ENCODE measurements around the gene SLC44A2.
"Not testable (repeated sequence)": the region's sequence is repeated elsewhere in the genome, so short reads cannot be mapped to it uniquely, and the experiment has no call there.

SLC44A2 gene

DNA sequence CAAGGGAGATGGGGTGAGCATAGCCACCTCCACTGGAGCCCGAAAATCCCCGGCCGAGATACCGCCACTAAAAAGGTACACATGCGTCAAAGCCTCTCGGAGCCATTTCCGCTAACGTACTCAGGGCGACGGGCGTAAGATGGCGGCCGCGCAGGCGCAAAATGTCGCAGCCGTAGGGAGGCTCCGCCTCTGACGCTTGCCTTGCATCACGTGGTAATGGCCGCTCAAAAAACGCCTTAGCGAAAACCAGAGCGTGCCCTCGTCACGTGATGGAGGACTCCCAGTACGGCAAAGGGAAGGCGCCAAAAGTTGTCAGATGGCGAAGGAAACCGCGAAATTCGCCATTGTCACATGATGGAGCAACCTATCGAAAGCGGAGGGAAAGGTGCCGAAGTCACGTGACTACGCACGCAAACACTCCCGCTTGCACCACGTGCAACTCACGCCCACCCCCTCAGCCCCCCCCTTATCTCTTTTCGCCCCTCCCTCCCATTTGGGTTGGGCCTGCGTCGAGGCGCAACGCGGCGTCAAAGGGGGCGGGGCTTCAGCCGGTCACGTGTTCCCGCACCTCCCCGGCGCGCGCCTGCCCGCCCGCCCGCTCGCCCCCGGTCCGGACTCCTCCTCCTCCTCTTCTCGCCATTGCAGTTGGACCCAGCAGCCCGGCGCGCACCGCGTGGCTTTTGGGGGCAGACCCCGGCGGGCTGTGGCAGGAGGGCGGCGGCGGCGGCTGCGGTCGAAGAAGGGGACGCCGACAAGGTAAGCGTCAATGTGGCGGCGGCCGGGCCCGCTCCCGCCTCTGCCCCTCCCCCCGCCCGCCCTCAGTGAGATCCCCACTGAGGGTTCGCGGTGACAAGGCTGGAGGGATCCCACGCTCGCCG is 28.6 kb downstream of the SLC44A2 start, which contains the start of gene ILF3:
Gene ILF3 (plus strand): TSS at position 615 of the 878 bp plus-strand sequence. CDS start 16,260 bp downstream, outside the sequence.
- peak; percentile 100 for DNase-seq

DNA sequence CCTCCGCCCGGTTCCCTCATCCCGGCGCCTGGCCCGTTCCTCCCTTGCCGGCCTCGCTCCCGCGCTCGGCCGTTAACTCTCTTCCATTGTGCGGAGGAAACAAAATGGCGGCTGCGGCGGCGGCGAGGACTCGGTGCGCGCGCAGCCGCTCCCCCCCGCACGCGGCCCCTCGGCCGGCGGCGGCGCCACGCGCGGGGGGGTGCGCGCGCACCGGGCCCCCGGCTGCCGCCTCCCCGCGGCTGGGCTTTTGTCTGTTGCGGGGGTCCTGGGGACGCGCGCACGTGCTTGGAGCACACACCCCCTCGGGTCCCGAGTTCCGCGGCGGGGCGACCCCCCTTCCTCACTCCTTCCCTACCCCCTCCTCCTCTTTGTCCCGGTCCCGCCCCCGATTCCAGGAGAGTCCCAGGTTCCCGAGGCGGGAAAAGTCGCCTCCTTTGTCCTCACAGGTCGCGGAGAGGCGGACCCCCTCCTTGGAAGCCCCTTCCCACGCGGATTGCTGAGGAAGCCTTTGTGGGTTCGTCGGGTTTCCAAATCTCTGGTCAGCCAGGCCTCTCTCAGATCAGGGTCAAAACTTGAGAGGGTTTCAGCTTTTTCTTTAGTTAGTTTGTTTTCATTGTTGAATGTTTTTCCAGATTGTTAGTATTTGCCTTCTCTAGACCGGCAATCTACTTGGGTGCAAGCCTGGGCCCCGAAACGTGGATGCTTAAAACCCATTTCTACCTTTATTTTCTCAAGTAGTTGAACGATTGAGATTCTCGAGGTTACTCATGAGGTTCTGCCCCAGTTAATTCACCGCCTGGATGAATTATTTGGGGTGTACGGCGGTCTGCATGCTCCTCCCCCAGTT is 29.5 kb downstream of the SLC44A2 start:
- peak; percentile 60 for DNase-seq

DNA sequence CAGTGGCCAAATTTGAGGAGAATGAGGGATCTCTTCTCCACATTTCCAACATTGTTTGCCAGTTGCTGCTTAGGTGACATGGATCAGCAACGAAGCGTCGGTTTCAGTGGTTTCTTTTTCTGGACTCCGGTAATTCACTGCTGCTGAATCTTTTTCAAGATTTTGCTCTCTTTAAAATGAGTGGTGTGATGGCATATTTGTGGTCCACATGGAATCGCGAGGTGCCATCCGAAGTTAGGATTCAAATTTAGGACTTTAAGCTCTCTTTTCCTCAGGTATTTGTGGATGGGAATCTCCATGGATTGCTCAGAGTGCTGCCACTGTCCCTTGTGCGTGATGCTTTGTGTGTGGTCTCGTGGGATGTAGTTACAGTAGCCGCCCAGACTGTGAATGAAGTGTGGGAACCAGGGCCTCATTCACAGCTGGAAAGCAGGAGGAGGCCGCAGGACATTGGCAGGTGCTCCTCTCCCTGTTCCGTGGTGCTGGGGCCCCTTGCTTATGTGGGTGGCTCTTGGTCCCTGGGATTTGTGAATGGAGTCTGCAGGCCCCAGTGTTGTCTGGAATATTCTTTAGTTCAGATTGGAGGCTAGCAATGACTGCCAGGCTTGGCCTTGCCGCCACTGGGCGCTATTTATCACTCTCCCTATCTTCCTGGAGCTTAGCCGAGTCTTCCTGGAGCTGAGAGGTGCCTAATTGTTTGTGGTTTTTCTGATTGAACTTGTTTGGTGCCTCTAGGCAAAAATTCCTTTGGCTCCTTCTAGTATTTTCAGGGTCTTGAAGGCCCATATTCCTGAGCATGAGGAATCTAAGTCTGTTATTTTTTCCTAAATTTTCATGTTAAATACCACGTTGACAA is 30.3 kb downstream of the SLC44A2 start:
- peak; percentile 22 for DNase-seq

DNA sequence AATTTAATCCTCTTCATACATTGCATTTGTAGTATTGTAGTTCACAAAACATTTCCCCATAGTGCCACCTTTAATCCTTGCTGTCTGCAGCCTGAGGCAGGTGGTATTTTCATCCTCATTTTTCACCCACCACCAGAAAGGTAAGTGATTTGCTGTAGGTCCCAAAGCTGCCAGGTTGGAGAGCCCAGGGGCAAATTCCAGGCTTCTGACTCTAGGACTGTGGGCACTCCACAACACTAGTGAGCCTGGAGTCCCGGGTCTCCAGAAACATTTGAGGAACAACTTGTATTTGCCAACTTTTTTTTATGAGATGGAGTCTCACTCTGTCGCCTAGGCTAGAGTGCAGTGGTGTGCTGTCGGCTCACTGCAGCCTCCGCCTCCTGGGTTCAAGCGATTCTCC is 35.0 kb downstream of the SLC44A2 start:
- DNase-seq, result no peak

DNA sequence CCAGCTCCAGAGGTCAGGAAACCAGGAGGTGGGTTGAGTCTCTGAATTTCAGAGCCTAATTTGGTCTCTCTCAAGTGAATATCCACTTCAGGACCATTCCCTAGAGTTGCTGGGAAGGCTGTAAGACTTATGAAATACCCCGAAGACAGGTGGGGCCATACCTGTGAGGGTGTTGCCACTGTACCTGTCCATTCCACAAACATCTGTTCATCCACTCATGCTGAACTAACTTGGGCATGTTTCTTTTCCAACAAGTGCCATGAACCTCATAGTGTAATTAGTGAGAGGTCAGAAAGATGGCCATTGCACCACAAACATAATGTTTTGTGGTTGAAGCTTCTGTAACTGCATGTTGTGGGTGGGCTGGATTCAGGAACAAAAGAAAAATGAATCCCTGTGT is 36.6 kb downstream of the SLC44A2 start:
- no peak for DNase-seq

DNA sequence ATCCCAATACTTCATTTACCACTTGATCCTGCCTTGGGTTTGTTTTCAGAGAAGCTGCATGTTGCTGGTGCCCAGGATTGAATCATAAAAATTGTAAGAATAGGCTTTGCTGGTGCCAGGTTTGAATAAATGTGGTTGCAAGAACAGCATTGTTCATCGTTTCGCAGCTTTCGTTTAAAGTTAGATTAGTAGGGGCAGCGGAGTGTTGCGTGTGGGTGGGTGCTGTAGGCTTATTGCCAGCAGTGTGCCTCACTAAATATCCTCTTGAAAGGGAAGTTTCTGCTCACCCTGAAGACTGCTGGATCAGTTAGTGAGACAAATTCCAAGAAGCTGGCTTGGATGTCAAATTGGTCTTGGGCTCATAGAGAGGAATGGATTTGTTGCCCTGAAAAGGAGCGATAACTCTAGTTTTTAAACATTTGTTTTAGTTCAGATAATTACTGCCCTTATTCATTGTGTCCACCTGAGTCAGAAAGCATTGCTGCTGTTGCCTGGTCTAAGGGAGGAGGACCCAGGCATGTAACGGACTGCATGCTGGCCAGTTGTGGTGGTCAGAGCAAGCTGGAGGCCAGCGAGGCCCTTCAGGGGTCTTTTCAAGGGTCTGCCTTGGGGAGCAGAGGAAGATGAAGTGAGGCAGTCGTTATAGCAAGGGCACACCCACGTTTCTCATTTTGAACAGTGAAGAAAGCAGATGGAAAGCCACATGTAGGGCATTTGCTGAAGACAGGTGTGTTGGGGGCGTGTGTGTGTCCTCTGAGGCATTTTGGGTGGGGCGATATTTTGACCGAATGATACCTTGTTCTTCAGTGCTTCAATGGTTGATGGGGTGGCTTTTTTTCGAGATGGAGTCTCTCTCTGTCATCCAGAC is 37.3 kb downstream of the SLC44A2 start:
- peak; percentile 43 for DNase-seq

DNA sequence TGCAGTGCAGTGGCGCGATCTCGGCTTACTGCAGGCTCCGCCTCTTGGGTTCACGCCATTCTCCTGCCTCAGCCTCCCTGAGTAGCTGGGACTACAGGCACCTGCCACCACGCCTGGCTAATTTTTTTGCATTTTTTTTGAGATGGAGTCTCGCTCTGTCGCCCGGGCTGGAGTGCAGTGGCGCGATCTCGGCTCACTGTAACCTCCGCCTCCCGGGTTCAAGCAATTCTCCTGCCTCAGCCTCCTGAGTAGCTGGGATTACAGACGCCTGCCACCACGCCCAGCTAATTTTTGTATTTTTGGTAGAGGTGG is 37.9 kb downstream of the SLC44A2 start:
- not testable (repeated sequence) for DNase-seq

DNA sequence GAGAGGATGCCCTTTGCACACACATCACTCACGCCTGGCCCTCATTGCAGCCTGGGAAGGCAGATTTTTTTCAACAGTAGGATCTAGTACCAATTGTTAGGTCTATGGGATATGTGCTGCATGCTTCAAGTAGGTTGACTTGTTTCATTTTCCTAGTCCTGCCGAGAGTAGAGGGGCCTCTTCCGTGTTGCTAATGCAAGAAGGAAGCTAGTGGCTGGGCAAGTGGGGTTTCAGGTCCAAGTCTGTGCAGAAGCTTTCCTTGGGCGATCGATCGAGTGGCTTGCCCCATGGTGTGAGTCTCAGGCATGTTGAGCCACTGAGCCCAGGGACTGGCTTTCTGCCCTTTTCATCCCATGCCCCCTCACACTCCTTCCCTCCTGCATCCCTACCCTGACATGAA is 42.5 kb downstream of the SLC44A2 start:
- DNase-seq, result no peak

DNA sequence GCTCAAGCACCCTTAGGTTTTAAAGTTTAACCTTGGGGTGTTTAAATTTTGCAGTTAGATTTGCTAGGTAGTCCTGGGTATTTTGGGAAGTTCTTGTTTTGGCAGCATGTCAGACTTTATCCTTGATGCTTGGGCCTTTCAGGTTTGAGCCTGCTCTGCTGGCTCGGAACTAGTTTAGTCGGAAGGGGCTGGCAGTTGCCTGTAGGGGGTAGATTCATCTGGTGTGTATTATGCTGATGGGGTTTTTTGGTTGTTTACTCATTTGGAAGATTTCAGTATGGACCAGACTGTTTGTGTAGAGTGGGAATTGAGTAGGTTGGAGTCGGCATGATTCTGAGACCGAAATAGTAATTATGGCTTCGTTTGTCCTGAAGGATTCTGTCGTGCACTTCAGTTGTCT is 43.9 kb downstream of the SLC44A2 start:
- DNase-seq, result no peak

DNA sequence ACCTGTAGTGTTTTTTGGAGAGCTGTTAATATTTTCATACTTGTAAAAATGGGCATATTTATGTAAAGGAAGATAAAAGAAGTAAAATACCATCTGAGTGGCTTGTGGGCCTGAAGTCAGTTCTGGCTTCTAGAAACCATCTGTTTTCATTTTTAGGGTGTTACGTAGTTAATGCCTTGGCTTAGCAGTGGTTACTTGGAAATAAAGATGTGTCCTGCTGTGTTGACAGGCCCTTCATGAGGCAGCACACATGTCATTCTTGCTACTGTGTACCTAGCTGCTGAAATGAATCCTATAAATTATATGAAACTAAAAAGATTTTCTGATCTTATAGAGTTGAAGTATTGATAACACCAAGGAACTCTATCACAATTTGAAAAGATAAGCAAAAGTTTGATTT is 44.8 kb downstream of the SLC44A2 start:
- DNase-seq, result no peak

DNA sequence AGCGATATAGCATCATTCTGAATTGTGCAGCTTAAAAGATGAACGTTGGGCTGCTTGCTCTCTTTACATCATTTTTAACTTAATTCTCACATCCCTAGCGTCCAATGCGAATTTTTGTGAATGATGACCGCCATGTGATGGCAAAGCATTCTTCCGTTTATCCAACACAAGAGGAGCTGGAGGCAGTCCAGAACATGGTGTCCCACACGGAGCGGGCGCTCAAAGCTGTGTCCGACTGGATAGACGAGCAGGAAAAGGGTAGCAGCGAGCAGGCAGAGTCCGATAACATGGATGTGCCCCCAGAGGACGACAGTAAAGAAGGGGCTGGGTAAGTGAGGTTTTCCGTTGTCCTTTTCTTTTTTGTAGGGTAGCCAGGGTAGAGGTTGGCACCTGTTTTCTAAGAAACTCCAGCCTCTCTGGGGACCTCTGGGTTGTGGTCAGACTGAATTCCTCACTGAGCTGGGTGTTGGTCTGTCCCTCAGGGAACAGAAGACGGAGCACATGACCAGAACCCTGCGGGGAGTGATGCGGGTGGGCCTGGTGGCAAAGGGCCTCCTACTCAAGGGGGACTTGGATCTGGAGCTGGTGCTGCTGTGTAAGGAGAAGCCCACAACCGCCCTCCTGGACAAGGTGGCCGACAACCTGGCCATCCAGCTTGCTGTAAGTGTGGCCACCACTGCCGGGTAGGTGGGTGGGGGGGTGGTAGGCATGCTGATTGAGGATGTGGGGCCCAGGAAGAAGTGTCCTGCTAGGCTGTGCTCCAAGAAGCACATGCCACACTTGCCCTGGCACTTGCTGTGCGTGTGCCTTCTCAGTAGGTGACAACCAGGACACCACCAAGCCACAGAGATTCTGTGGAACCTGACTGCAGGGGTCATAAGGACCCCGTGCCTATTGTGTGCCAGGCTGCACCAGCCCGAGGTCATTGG is 45.8 kb downstream of the SLC44A2 start:
- no peak for DNase-seq

DNA sequence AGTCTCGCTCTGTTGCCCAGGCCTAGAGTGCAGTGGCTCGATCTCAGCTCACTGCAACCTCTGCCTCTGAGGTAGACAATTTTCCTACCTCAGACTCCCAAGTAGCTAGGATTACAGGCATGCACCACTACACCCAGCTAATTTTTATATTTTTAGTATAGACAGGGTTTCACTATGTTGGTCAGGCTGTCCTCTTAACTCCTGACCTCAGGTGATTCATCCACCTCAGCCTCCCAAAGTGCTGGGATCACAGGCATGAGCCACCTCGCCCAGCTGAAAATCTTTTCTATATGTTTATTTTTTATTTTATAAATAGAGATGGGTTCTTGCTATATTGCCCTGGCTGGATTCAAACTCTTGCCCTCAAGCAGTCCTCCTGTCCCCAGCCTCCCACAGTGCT is 46.6 kb downstream of the SLC44A2 start:
- DNase-seq, result not testable (repeated sequence)

DNA sequence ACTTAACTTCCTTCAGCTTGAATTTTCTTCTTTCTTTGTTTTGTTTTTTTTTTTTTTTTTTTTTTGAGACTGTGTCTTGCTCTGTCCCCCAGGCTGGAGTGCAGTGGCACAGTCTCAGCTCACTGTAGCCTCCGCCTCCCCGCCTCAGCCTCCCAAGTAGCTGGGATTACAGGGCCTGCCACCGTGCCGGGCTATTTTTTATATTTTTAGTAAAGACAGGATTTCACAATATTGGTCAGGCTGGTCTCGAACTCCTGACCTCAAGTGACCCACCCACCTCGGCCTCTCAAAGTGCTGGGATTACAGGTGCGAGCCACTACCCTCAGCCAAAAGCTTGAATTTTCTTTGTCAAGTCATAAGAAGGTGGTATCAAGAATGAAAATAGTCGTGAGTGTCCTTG is 49.9 kb downstream of the SLC44A2 start:
- not testable (repeated sequence) for DNase-seq

DNA sequence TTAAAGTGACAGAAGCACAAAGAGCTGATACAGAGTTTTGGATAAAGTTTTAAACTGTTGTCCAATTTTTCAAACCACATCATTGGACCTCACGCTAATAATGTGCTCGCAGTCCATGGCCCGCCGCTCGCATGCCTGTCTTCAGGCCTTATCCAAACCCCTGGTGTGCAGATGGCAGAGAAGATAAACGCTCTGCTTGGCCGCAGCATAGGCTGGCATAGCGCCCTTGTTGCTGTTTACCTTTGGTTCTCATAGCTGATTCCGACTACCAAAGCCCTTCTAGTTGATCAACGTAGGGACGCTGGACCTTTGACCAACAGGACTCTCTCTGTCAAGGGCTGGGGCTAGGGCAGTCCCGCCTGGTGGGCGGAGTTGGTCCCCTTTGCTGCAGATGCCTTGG is 52.4 kb downstream of the SLC44A2 start:
- DNase-seq, result no peak

DNA sequence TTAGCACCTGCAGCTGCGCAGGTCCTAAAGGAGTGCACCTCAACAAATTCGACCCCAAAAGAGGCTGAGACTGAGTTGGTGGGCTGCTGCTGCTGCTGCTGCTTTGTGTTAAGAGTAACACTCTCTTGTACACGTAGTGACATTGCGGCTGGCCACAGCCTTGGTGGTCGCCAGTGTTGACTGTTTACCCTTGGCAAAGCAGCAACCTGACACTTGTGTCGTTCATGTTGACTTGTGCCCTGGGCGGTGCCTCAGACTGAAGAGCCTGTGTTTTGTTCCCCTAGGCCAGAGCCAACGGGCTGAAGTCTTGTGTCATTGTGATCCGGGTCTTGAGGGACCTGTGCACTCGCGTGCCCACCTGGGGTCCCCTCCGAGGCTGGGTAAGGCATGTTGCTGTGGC is 53.5 kb downstream of the SLC44A2 start:
- no peak for DNase-seq

DNA sequence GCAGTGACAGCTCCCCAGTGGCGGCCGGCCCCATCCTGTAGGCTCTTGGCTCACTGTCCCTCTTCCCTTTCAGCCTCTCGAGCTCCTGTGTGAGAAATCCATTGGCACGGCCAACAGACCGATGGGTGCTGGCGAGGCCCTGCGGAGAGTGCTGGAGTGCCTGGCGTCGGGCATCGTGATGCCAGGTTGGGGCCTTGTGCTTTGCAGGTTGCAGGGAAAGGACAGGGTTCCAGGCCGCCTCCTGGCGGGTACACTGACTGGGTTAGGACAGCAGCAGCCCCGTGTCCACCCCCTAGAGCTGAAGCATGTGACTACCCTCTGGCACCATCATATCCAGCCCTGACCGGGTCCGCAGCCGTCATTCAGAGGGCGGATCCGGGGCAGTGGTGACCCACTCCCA is 54.4 kb downstream of the SLC44A2 start:
- no peak for DNase-seq

DNA sequence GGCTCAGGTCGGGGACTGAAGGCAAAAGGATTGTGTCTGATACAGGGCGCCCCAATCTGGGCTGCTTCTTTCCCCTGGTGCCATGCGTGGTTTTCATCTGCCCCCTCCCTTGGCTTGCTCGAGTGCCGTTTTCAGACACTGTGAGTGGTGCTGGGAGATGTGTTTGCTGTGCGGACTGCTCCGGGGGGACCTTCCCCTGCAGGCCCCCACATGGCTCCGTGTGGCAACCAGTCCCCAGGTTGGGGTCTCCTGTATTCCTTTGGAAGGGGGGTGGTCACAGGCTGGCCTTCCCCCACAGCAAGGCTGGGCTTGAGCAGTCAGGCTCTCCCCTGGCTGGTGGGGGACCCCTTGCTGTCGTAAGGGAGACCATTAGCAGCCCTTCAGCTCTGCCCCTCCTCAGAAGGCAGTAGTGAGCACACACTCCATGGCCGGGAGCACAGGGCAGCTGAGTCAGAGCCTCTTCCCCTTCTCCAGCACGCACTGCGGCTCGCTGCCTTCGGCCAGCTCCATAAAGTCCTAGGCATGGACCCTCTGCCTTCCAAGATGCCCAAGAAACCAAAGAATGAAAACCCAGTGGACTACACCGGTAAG is 55.3 kb downstream of the SLC44A2 start:
- no peak for DNase-seq

DNA sequence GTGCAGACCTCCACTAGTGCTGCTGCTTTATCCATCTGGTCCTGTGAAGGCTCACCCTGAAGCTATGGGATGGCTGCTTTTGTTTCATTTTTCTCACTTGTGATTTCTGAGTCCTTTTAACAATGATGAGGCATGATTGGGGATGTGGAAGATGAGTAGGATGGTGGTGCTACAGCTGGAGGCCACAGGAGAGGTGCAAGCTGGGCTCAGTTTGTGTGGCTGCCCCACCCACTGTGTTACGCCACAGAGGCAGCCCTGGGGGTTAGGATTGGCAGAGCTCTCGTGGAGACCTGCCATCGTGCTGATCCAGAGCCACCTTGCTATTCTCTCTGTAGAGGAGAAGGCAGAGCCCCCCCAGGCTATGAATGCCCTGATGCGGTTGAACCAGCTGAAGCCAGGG is 56.3 kb downstream of the SLC44A2 start:
- DNase-seq, result no peak

DNA sequence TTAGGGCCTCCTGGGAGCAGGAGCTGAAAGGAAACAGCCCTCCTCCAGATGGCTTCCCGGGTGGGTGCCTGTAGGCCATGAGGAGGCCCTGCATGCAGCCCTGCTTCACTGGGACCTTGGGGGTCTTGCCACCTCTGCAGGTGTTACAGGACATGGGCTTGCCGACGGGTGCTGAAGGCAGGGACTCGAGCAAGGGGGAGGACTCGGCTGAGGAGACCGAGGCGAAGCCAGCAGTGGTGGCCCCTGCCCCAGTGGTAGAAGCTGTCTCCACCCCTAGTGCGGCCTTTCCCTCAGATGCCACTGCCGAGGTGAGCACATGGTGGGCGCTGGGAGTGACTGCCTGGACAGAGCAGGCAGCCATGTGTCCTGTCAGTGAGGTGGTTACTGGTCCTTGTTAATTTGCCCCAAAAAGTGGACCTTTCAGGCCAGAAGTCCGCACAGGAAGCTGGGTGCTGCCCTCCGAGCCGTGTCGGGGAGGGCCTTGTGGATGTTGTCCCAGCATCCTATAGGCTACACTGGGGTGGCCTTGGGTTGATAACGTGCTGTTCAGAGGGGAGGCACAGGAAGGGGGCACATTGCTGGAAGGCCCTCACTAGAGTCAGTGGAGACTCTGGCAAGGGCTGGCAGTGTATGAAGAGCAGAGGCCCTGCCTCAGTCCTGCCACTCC is 57.2 kb downstream of the SLC44A2 start:
- DNase-seq, result no peak

DNA sequence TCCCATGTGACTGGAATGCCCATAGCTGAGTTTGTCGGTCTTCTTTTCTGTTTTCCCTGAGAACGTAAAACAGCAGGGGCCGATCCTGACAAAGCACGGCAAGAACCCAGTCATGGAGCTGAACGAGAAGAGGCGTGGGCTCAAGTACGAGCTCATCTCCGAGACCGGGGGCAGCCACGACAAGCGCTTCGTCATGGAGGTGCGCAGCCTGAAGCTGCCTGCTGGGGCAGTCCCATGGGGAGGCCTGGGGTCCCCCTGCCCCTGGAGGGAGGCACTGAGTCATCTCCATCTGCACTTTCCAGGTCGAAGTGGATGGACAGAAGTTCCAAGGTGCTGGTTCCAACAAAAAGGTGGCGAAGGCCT is 57.7 kb downstream of the SLC44A2 start:
- no peak for DNase-seq
